T1000 (cell line): ENCODE data around the gene NCOA3.

Experiments used
- DNase-seq: peaks from one replicate; lab custom pipeline; 2025; ENCODE audit warnings: mixed read lengths; lab: John Stamatoyannopoulos, UW

The NCOA3 gene

GRCh38 chr20:47598911-47599744 lies 97.4 kb downstream of the NCOA3 start:
- no peak for DNase-seq

GRCh38 chr20:47600967-47601547 lies 99.4 kb downstream of the NCOA3 start:
- no peak for DNase-seq

- DNase-seq, result no peak
Measured at GRCh38 chr20:47603260-47603659, 101.6 kb downstream of the NCOA3 start.

GRCh38 chr20:47605673-47606413 lies 104.2 kb downstream of the NCOA3 start:
- no peak for DNase-seq

GRCh38 chr20:47606414-47606982 lies 104.8 kb downstream of the NCOA3 start:
- DNase-seq, result no peak

- no peak for DNase-seq
Measured at GRCh38 chr20:47606983-47607613, 105.4 kb downstream of the NCOA3 start.

- no peak for DNase-seq
Measured at GRCh38 chr20:47609001-47609400, 107.3 kb downstream of the NCOA3 start.

GRCh38 chr20:47610247-47610944 lies 108.7 kb downstream of the NCOA3 start:
- no peak for DNase-seq

- DNase-seq, result no peak
Measured at GRCh38 chr20:47610945-47611250, 109.2 kb downstream of the NCOA3 start.

GRCh38 chr20:47611785-47612184 lies 110.1 kb downstream of the NCOA3 start:
- DNase-seq, result no peak

GRCh38 chr20:47612670-47613069 lies 111.0 kb downstream of the NCOA3 start:
- no peak for DNase-seq

GRCh38 chr20:47614703-47615309 lies 113.1 kb downstream of the NCOA3 start:
- no peak for DNase-seq

- no peak for DNase-seq
Measured at GRCh38 chr20:47618479-47618878, 116.8 kb downstream of the NCOA3 start.

- no peak for DNase-seq
Measured at GRCh38 chr20:47620808-47621805, 119.4 kb downstream of the NCOA3 start.

- DNase-seq, result no peak
Measured at GRCh38 chr20:47622118-47622665, 120.5 kb downstream of the NCOA3 start.

GRCh38 chr20:47623206-47623605 lies 121.5 kb downstream of the NCOA3 start:
- DNase-seq, result no peak

- no peak for DNase-seq
Measured at GRCh38 chr20:47627540-47627939, 125.9 kb downstream of the NCOA3 start.

GRCh38 chr20:47629907-47630306 lies 128.2 kb downstream of the NCOA3 start:
- no peak for DNase-seq

- DNase-seq, result no peak
Measured at GRCh38 chr20:47631078-47631477, 129.4 kb downstream of the NCOA3 start.

- DNase-seq, result no peak
Measured at GRCh38 chr20:47635256-47635655, 133.6 kb downstream of the NCOA3 start.
